Heart right ventricle (tissue), 16 donors: ENCODE data around the gene TCF7. TPM values are rescaled to one million over a fixed set of nuclear protein-coding genes. Genes with fewer than 3 reads are reported as not detected.

Source experiments
- ATAC-seq, 8 donors: fragments of 200-7000 bp; cut with Tn5 transposase; one replicate each; pipeline ENCODE4 v1.9.1; 2020; ENCODE audit warnings: mild to moderate bottlenecking in 8 of 8, moderate library complexity in 8 of 8, moderate number of reproducible peaks in 1 of 8
- DNase-seq, 2 donors: peaks; one replicate each; pipeline ENCODE4 v3.0.0-alpha.2; 2020
- H3K27ac ChIP-seq, 10 donors: fragments of 200-600 bp; sonication (generic) in 2 of 10; one replicate each; pipeline versions ENCODE4 v1.5.0 to v1.8.0; 2020 to 2022; ENCODE audit warnings: mild to moderate bottlenecking in 3 of 10
- H3K27me3 ChIP-seq, 7 donors: fragments of 200-600 bp; one replicate each; pipeline ENCODE4 v1.8.0; 2021 to 2022; ENCODE audit warnings: mild to moderate bottlenecking in 2 of 7
- H3K36me3 ChIP-seq, 9 donors: fragments of 200-600 bp; sonication (generic) in 1 of 9; one replicate each; pipeline versions ENCODE4 v1.5.0 to v1.8.0; 2020 to 2022; ENCODE audit warnings: mild to moderate bottlenecking in 2 of 9
- H3K4me1 ChIP-seq, 9 donors: fragments of 200-600 bp; sonication (generic) in 1 of 9; one replicate each; pipeline versions ENCODE4 v1.5.0 to v1.8.0; 2020 to 2022; ENCODE audit warnings: mild to moderate bottlenecking in 4 of 9
- H3K4me3 ChIP-seq, 10 donors: fragments of 200-600 bp; sonication (generic) in 2 of 10; one replicate each; pipeline versions ENCODE4 v1.5.0 to v1.8.0; 2020 to 2022; ENCODE audit warnings: mild to moderate bottlenecking in 7 of 10, moderate library complexity in 2 of 10
- H3K9me3 ChIP-seq, 11 donors: fragments of 200-600 bp in 10 of 11; sonication (generic) in 2 of 11; one replicate each; pipeline versions ENCODE4 v1.5.0 to v1.8.0; 2013 to 2022; ENCODE audit warnings: mild to moderate bottlenecking in 2 of 11, control low read depth in 1 of 11, moderate library complexity in 1 of 11
- CTCF ChIP-seq, 9 donors: fragments of 200-600 bp; sonication (generic) in 2 of 9; IDR thresholded peaks; one replicate each; pipeline versions ENCODE4 v1.5.0 to v1.8.0; 2021 to 2022; ENCODE audit warnings: antibody characterized with exemption in 9 of 9, mild to moderate bottlenecking in 5 of 9, moderate library complexity in 1 of 9
- WGBS, 2 donors: extraction: QIAGEN DNeasy Blood & Tissue Kit; methylation state at CpG; one replicate each; pipeline ENCODE4 v1.1.7; 2013; ENCODE audit warnings: inconsistent platforms in 1 of 2; 5-methylcytosine and 5-hydroxymethylcytosine counted together
- intact Hi-C, 10 donors: fragments of 100-400 bp; cut with DNase I; formaldehyde crosslinking; loops; one replicate each; pipeline versions ENCODE4 v1.11.1 to v1.14.2; 2022
- polyA plus RNA-seq, 2 donors: library from polyadenylated mRNA; stranded (reverse); fragments of 200-250 nt; gene quantifications; one replicate each; pipeline ENCODE4 v1.2.3, GENCODE V29; 2013
- total RNA-seq, 10 donors: library from RNA; stranded (reverse); fragmentation: NEBNext Ultra II Directional in 3 of 10; extraction: Animal tissue kit (Norgen Biotek cat#: 25700) in 3 of 10; gene quantifications; one replicate each; pipeline versions ENCODE4 v1.2.1 to v1.2.4, GENCODE V29; 2021 to 2023
- donor health status: Arrhythmogenic right ventricular cardiomyopathy.
- donor health status: ischemic (EF 13 %, LVEDD 7.1; RV severe dilation, severe dysfunction).
- donor health status: healthy with polysubstance abuse.
- donor health status: DM: no; HTN: yes; CAD: no.
- donor health status: DM: no; HTN: no; CAD: no.
- donor health status: ischemic (EF 25% LVEDD 6.9; RV normal size, moderate dysfunction).
- donor health status: ischemic (EF 25% LVEDD 5.7; RV mildly dilated, moderate dysfunction).
- donor health status: healthy.
- donor health status: DM: yes; HTN: yes; CAD: no.
- donor health status: Ischemic cardiomyopathy.
- donor health status: ischemic (EF 35%, LVEDD 5.7; RV mildly dilated, moderate dysfunction).
- donor health status: nonischemic (EF 11% LVEDD 7.7; RV severe dilation, severe dysfunction).
- donor health status: DM: yes; HTN: yes; CAD: no.
- donor health status: PGD.
- donor health status: ischemic (EF 29% LVEDD 5.4; RV normal size, mild dysfunction).
- donor health status: nonischemic (EF 23%, LVEDD 6.1; RV moderate dilation, normal function).

The TCF7 gene
- total and polyA plus RNA-seq, 12 donors, result 0.42 to 5.9 (median 1.9) TPM

GRCh38 chr5:134131165-134131564, 16.7 kb downstream of the TCF7 start:
- H3K9me3 ChIP-seq, result no peaks in the 10 kb centered on the region
- no peak for ATAC-seq
- DNase-seq, result no peak
- no peak for TF ChIP-seq CTCF (IDR thresholded peaks at IDR 0.05)
- peaks cover 7 to 53% (median 29%) of the 10 kb centered on the region in 9 donors for H3K4me1 ChIP-seq
- H3K27me3 ChIP-seq, result no peaks in the 10 kb centered on the region
- intact Hi-C loops, result no loop called here
- WGBS, 2 donors, result 83 to 93% methylated on average over 3 of the region's 3 CpGs
- peak overlapping the region in 1 of 10 donors; percentile 72 for H3K27ac ChIP-seq
- H3K4me3 ChIP-seq, result no peak overlapping the region
- H3K36me3 ChIP-seq, result peaks cover 0 to 52% (median 10%) of the 10 kb centered on the region in 9 donors

DNA sequence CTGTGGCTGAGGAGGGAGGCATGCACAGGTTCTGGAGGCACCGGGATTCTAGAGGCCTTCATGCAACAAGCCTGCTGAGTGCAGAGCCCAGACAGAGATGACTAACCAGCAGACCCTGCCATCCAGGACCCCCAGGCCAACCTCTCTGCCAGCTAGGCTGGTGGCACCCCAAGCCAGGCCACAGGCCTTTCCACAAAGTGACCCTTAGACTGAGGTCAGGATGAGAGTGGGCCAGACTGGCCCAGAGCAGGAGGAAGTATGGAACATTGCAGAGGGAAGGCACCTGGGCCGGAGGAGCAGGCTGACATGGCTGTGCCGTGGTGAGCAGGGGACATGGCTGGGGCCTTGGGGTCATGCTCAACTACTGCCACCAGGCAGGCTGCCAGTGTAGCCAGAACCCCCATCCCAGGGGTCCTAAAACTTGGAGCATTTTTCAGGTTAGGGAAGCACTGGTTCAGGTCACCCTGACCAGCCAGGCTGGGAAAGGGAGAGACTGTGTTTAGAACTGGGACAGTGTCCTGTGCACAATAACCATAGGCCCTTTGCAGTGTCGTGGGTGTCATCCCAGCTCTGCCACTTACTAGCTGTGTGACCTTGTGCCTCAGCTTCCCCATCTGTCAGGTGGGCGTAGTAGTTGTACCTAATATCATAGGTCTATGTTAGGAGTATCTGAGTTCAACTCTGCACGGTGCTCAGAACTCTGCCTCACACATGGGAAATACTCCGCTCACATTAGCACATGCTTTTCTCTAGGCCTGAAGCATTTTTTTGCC, 17.3 kb downstream of the TCF7 start:
- no peak for ATAC-seq
- H3K36me3 ChIP-seq, result peaks cover 0 to 58% (median 10%) of the 10 kb centered on the region in 9 donors
- H3K27ac ChIP-seq, result peak overlapping the region in 1 of 10 donors; percentile 72
- intact Hi-C loops, result no loop called here
- H3K4me1 ChIP-seq, result peaks cover 4 to 47% (median 28%) of the 10 kb centered on the region in 9 donors
- WGBS, 2 donors, result 92 to 94% methylated on average over 7 of the region's 7 CpGs
- no peaks in the 10 kb centered on the region for H3K27me3 ChIP-seq
- TF ChIP-seq CTCF (IDR thresholded peaks at IDR 0.05), result no peak
- no peak overlapping the region for H3K4me3 ChIP-seq
- no peaks in the 10 kb centered on the region for H3K9me3 ChIP-seq
- DNase-seq, result no peak

- Histone ChIP-seq H3K4me3 (no peak overlapping the region), H3K36me3 (peaks cover 0 to 61% (median 10%) of the 10 kb centered on the region in 9 donors), H3K4me1 (peaks cover 0 to 41% (median 22%) of the 10 kb centered on the region in 9 donors), H3K9me3 (no peaks in the 10 kb centered on the region), H3K27me3 (no peaks in the 10 kb centered on the region), H3K27ac (peak overlapping the region in 1 of 10 donors; percentile 72)
- no peak for DNase-seq
- no peak for TF ChIP-seq CTCF (IDR thresholded peaks at IDR 0.05)
- ATAC-seq, result no peak
- WGBS, 2 donors, result 81 to 84% methylated on average over 16 of the region's 16 CpGs
- intact Hi-C loops, result no loop called here
Measured at GRCh38 chr5:134132372-134133187, 18.1 kb downstream of the TCF7 start.

DNA sequence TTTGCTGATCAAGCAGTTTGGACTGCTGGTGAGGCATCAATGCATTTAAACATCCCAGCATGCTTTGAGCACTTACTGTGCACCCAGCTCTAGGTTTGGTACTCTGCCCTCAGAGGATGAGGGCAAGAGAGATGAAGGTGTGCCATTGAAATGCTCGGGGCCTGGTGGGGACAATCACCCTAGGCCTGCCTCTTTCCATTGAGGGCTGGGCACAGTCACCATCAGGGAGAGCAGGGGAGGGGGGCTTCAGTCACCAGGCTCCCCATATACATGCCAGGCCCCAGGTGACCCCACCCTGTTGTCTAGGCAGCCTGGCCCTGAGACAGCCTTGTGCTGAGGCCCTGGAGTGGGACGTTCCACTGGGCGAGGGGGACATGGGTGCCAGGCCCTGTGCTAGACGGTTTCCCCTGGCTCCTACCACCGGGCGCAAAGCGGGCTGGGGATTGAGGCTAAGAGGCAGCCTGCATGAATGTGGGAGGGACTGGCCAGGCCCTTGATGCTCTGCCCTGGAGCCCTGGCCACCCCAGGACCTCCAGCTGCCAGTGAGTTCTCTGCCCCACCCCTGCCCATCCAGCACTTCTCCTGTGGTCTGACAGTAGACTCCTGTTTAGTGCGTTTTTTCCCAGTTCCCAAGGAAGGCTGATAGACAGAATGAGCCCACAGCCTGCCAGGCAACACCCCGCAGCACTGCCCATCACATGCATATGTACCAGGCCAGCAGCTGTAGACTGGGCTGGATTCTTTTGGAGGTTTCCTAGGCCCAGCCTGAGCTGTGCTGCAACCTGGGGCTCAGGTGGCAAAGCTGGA, 18.9 kb downstream of the TCF7 start:
- intact Hi-C loops, result no loop called here
- peaks cover 0 to 61% (median 10%) of the 10 kb centered on the region in 9 donors for H3K36me3 ChIP-seq
- ATAC-seq (no peak), DNase-seq (no peak)
- no peak for TF ChIP-seq CTCF (IDR thresholded peaks at IDR 0.05)
- no peaks in the 10 kb centered on the region for H3K27me3 ChIP-seq
- 91 to 94% methylated on average over 9 of the region's 9 CpGs for WGBS, 2 donors
- no peak overlapping the region for H3K4me3 ChIP-seq
- peaks cover 0 to 41% (median 15%) of the 10 kb centered on the region in 9 donors for H3K4me1 ChIP-seq
- H3K27ac ChIP-seq, result peak overlapping the region in 1 of 10 donors; percentile 49
- no peaks in the 10 kb centered on the region for H3K9me3 ChIP-seq
